NT2/D1 (cell line): ENCODE data around the gene VANGL1.

Experiments used
- SUZ12 ChIP-seq: IDR thresholded peaks from 2 replicates; pipeline ENCODE4 v1.6.1; 2011; ENCODE audit not compliant: insufficient read length, insufficient read depth; ENCODE audit errors: extremely low read depth
- YY1 ChIP-seq: IDR thresholded peaks from 2 replicates; pipeline ENCODE4 v1.6.1; 2011; ENCODE audit not compliant: insufficient read length, insufficient read depth
- ZNF274 ChIP-seq: IDR thresholded peaks from 2 replicates; pipeline ENCODE4 v1.6.1; 2011; ENCODE audit warnings: mild to moderate bottlenecking, low read depth, low read length

- TF ChIP-seq SUZ12 = no peak
- TF ChIP-seq ZNF274 = no peak
- no peak for TF ChIP-seq YY1
These were observed 5.3 kb downstream of the VANGL1 start for GRCh38 chr1:115647047-115647446.
